Fibroblast of villous mesenchyme (primary cell): ENCODE data around the gene RAB40B. TPM values are rescaled to one million over a fixed set of nuclear protein-coding genes. Genes with fewer than 3 reads are reported as not detected.

ENCODE experiments used
- DNase-seq: peaks from one replicate; pipeline ENCODE4 v3.0.0-alpha.2; 2010; ENCODE audit warnings: low read depth
- H3K4me3 ChIP-seq: 2 replicates; pipeline ENCODE4 v1.5.1; 2011; ENCODE audit warnings: low read depth, mild to moderate bottlenecking, low read length
- total RNA-seq: library from RNA; depleted of rRNA; stranded (reverse); fragments of >200 nt; gene quantifications from 2 replicates; pipeline ENCODE4 v1.2.3, GENCODE V29; 2012
- TF ChIP-seq, protein P1 (sequence below): IDR thresholded peaks from 2 replicates; pipeline ENCODE4 v1.5.1; 2012; ENCODE audit warnings: low read depth, mild to moderate bottlenecking, low read length; ENCODE audit not compliant: insufficient read depth

The RAB40B gene
- total RNA-seq, 1 donor = 7.3 TPM

DNA sequence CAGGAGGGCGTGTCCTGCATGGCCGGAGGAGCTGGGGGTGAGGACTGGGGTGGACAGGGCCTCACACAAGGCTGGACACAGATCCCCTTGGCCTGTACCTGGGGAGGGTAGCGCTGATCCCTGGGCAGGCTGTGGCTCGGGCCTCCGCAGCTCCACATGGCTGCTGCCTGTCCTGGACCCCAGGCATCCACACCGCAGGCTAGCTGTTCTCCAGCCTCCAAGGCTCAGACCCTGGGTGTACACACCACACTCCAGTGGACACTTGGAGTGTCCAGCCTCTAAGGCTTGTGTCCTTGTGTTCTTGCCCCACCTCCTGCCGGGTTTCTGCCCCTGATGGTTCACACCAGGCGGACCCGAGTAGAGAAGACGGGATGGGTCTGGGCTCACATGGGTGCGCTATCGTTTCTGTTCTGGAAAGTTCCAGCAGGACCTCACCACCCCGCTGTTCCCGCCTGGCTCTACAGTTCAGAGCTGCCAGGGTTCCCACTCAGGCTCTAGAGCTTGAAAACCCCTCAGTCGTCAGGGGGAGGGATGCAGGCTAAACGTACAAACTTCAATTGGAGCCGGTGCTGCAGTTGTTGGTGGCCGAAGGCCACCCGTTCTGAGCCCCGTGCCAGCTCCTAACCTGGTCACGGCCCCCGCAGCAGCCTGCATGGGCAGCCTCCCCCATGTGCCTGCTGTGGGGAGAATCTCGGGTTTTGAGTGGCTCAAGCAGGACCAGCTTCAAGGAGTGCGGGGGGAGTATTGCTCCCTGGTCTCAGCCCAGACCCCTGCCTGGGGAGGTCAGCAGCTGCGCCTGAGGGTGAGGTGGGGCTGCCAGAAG, 11.4 kb upstream of the RAB40B start:
- DNase-seq = no peak
- H3K4me3 ChIP-seq = no peak overlapping the region
- TF ChIP-seq, protein P1, sequence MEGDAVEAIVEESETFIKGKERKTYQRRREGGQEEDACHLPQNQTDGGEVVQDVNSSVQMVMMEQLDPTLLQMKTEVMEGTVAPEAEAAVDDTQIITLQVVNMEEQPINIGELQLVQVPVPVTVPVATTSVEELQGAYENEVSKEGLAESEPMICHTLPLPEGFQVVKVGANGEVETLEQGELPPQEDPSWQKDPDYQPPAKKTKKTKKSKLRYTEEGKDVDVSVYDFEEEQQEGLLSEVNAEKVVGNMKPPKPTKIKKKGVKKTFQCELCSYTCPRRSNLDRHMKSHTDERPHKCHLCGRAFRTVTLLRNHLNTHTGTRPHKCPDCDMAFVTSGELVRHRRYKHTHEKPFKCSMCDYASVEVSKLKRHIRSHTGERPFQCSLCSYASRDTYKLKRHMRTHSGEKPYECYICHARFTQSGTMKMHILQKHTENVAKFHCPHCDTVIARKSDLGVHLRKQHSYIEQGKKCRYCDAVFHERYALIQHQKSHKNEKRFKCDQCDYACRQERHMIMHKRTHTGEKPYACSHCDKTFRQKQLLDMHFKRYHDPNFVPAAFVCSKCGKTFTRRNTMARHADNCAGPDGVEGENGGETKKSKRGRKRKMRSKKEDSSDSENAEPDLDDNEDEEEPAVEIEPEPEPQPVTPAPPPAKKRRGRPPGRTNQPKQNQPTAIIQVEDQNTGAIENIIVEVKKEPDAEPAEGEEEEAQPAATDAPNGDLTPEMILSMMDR = no peak

DNA sequence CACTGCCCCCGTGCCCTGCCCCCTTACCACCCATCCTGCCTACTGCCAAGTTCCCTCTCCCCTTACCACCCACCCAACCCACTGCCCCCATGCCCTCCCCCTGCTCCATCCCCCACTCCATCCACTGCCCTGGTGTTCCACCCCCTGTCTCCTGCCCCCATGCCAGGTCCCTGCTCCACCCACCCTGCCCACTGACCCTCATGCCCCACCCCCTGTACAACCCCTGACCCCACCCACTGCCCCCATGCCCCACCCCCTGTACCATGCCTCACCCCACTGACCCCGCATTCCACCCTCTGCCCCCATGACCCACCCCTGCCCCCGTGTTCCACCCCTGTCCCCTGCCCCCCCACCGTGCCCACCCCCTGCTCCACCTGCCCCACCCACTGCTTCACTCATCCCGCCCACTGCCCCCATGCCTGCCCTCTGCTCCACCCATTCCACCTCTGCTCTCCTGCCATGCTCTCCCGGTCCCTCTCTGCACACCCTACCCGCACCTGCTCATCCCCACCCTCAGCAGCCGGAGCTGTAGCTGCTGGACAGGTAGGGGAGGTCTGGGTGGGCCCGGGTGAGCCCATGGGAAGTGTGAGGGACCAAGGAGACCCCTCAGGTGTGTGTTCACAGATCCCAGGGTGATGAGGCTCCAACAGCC, 10.7 kb upstream of the RAB40B start:
- TF ChIP-seq, protein P1 = no peak
- no peak for DNase-seq
- H3K4me3 ChIP-seq = no peak overlapping the region

DNA sequence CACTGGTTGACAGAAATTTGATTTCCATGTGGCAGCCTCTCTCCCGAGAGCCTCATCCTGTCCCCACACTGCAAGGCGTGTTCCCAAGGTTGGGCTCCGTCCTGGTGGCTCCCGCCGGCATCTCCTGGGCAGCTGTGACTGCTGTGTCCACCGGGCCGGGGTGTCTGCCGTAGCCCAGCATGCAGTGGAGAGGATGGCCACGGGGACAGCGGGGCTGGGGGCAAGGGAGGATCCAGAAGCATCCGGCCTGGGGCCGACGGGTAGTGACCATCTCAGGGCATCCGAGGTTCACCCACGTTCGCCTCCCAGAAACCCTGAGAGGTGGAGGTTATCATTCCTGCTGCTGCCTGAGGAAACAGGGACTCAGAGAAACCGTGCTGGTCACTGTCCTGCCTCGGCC, 7.3 kb upstream of the RAB40B start:
- no peak for DNase-seq
- TF ChIP-seq, protein P1 = no peak
- H3K4me3 ChIP-seq = no peak overlapping the region

DNA sequence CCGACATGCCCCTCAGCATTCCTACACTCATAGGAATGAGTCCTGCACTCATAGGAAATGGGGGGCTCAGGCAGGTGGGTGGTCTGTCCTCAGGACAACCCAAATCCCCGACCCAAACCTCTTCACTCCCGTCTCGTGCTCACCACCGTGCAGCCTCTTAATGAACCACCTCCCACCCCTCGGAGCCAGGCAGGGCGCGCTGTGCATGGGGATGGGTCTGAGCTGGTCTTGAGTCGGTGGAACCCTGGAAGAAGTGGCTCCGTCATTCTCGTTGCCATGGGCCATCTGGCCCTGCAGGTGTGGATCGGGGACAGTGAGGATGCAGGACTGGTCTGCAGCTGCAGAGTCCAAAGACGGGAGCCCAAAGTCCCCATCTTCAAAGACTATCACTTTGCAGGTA, 6.4 kb upstream of the RAB40B start:
- no peak for DNase-seq
- TF ChIP-seq, protein P1 = no peak
- H3K4me3 ChIP-seq = no peak overlapping the region

DNA sequence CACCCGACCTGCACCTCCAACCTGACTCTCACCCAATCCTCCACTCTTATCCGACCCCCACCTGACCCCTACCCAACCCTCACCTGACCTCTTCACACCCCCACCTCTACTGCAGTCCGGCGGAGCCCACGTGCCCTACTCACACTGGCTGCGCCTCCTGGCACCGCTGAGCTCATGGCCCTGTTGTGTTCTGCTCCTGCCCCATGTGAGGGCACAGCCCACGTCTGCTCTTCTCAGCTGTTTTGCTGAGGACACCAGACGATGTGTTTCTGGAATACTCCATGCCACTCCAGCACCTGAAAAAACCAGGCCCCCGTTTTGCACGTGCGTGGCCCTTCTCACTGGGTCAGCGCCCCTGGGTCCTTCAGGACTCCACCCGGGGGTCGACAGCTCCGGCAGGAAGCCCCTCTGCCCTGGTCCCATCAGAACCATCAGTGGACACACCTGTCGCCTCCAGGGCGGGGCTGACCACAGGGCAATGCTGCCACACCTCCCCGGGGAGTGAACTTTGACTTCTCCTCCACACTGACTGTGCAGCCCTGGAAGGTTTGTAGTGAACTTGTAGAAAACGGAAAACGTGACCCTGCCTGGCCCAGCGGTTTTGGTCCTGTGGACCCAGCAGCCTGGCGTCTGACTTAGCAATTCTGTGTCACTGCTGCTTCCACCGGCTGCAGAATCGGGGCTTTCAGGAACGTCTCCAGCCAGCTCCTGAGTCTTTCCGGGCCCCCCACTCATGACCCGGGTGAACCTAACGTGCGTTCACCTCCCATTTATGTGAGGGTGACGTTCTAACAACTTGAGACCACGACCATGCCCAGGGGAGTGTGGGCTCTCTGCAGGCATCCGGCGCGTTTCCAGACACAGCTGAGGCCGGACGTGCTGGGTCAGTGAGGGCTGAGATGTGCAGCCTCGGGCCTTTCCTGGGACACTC, 5.7 kb upstream of the RAB40B start:
- H3K4me3 ChIP-seq = no peak overlapping the region
- TF ChIP-seq, protein P1 = no peak
- DNase-seq = no peak

DNA sequence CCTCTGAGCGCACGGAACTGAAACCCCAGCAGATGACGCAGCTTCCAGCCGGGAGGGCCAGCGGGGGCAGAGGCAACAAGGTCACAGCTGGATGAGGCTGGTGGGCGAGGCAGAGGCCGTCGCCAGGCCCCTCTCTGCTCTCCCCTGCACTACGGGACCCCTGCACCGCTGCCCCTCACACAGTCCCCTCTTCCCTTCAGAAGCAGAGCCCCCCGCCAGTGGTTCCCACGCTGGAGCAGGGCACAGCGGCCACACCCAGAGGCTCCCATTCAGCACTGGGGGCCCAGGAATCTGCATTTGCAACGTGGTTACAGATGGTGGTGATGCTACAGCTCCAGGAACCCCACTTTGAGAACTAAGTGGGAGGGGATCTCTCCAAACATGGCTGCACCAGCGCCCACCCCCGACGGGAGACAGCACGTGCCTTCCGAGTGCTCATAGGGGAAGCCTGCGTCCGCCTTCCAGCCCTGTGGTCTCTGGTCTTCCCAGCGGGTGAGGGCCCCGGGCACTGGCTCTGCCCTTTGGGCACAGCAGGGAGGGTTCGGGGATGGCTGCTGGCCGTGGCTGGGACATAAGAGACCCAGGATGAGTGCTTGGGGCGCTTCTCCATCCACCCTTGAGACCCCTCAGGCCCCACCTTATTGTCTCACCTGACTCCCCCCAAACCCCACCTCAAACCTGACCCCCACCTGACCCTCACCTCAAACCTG, 4.7 kb upstream of the RAB40B start:
- TF ChIP-seq, protein P1 = no peak
- no peak for DNase-seq
- H3K4me3 ChIP-seq = no peak overlapping the region
